Measurements from ENCODE around the gene BARD1. TPM values are rescaled to one million over a fixed set of nuclear protein-coding genes. Genes with fewer than 3 reads are reported as not detected.
A peak's percentile ranks its signal among the peaks of the same experiment; 100 is the strongest.

The BARD1 gene
- total and polyA plus RNA-seq, 8 donors: 1.4 to 6.5 (median 4.4) TPM

DNA sequence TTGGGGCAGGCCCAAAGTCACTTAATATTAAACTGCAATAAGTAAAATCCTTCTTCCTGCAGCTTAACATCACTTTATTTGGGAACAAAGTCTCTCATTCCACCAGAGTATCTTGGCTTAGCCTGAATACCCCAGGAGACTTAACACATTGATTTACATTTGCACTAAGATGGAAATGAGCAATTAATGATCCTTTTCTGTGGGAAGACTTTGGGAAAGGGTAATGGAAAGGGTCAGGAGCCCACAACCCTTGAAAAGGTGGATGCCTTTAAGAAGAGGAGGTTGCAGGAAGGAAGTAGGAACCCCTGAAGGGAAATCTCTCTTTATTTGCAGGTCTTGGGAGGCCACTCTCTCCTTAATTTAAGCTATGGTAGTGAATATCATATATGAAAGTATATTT lies 28.0 kb upstream of the BARD1 start:
- Histone ChIP-seq H3K4me1 (no peaks in the 10 kb centered on the region), H3K4me3 (no peak overlapping the region), H3K27ac (no peak overlapping the region), H3K27me3 (no peaks in the 10 kb centered on the region), H3K36me3 (no peaks in the 10 kb centered on the region), H3K9me3 (no peaks in the 10 kb centered on the region)
- TF ChIP-seq, protein P1, sequence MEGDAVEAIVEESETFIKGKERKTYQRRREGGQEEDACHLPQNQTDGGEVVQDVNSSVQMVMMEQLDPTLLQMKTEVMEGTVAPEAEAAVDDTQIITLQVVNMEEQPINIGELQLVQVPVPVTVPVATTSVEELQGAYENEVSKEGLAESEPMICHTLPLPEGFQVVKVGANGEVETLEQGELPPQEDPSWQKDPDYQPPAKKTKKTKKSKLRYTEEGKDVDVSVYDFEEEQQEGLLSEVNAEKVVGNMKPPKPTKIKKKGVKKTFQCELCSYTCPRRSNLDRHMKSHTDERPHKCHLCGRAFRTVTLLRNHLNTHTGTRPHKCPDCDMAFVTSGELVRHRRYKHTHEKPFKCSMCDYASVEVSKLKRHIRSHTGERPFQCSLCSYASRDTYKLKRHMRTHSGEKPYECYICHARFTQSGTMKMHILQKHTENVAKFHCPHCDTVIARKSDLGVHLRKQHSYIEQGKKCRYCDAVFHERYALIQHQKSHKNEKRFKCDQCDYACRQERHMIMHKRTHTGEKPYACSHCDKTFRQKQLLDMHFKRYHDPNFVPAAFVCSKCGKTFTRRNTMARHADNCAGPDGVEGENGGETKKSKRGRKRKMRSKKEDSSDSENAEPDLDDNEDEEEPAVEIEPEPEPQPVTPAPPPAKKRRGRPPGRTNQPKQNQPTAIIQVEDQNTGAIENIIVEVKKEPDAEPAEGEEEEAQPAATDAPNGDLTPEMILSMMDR (IDR thresholded peaks at IDR 0.05): no peak
- intact Hi-C loops (cut with DNase I): no loop called here
- no peak for ATAC-seq
- no peak for FAIRE-seq
- no peak for DNase-seq

DNA sequence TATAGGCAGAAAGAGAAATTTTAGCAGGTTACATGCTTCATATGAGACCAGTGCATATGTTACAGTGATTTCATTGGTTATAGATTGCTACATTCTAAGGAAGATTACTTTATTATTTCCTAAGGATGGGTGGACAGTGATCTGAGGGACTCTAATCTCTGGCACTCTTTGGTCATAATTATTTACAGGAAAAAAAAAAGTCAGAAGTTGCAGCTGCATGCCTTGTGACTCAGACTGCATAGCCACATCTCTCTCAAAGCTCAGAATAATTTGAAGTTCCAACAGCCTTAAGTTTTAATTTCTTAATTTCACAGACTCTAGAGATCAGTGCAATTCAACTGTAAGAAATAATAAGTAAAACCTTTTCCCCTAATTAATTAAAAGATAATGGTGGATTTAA lies 27.1 kb upstream of the BARD1 start:
- Histone ChIP-seq H3K9me3 (no peaks in the 10 kb centered on the region), H3K4me3 (no peak overlapping the region), H3K27me3 (no peaks in the 10 kb centered on the region), H3K4me1 (no peaks in the 10 kb centered on the region), H3K27ac (no peak overlapping the region), H3K36me3 (no peaks in the 10 kb centered on the region)
- FAIRE-seq: no peak
- intact Hi-C loops (cut with DNase I): no loop called here
- ATAC-seq: no peak
- DNase-seq: no peak
- TF ChIP-seq, protein P1 (IDR thresholded peaks at IDR 0.05): no peak

DNA sequence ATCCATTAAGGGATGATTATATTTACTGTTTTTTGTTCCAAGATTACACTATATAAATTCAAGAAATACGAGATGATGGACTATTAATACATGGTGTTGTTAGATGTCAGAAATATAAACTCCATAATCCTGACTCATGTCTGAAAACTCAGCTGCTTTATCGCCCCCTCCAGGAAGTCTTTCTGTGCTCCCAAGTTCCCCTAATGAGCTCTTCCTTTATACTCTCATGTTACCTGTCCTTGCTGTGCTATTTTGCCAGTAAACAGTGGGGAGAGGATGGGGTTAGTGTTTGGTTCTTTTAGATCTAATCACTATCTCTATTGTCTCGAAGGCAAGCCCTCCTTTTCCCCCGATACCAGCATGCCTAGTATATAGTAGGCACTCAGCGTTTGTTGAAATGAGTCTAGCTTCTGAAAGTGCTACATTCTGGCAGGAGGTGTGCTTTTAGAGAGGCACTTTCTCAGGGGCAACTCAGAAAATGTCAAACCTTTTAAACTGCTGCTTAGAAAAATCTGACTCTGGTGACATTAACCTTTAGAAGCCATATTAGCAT lies 21.4 kb upstream of the BARD1 start:
- Histone ChIP-seq H3K27me3 (no peaks in the 10 kb centered on the region), H3K36me3 (no peaks in the 10 kb centered on the region), H3K4me3 (no peak overlapping the region), H3K9me3 (no peaks in the 10 kb centered on the region), H3K27ac (no peak overlapping the region), H3K4me1 (no peaks in the 10 kb centered on the region)
- ATAC-seq: peak in 3 of 4 donors; percentile 52 to 64 (median 55)
- TF ChIP-seq, protein P1 (IDR thresholded peaks at IDR 0.05): peak in 1 of 4 donors; percentile 30
- FAIRE-seq: no peak
- WGBS, 2 donors: 43 to 48% methylated on average over 5 of the region's 5 CpGs
- intact Hi-C loops (cut with DNase I): no loop called here
- no peak for DNase-seq

DNA sequence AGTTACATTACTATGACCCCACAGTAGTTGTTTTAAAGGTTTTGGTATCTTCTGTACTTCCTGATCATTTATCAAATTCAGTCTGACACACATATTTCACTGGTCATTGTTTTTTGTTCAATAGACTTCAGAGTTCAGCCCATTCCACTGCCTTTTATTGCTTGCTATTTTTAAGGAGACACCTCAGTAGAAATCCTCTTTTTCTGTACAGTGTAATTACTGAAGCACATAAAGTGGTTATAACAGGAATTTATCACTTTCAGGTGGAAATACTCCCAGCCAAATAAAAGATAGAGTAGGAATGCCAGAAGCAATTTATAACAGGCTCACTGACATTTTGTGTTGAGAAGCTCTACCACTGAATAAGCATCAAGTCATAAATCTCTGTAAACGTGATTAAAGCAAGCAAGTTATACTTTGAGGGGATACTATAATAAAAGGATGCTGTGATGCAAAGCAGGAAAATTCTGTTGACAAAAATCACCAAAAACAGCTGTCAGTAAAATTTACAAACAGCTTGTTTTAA lies 6.6 kb upstream of the BARD1 start:
- H3K4me1 ChIP-seq: no peaks in the 10 kb centered on the region
- 24 to 29% methylated on average over 1 of the region's 1 CpG for WGBS, 2 donors
- intact Hi-C loops (cut with DNase I): no loop called here
- no peaks in the 10 kb centered on the region for H3K36me3 ChIP-seq
- FAIRE-seq (no peak), DNase-seq (no peak), ATAC-seq (no peak)
- H3K27ac ChIP-seq: no peak overlapping the region
- TF ChIP-seq, protein P1 (IDR thresholded peaks at IDR 0.05): no peak
- no peak overlapping the region for H3K4me3 ChIP-seq
- H3K27me3 ChIP-seq: no peaks in the 10 kb centered on the region
- no peaks in the 10 kb centered on the region for H3K9me3 ChIP-seq

DNA sequence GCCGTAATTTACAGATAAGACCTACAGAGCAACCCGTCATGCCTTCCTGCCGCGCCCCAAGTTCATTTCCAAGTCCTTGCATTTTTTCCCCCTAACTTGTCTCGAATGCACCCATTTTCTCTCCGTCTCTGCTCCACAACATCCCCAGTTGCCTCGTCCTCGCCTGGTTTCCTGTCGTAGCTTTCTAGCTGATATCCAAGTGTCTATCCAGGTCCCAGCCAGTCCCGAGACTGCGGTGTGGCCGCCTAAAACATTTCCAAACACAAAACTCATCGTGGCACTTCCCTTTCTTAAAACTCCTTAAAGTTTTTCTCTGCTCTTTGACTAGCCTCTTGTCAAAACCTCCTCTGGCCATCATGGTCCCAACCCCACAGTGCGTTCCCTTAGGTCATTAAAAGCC lies 1.2 kb upstream of the BARD1 start:
- ATAC-seq (no peak), FAIRE-seq (no peak), DNase-seq (peak in 3 of 6 donors; percentile 12 to 53 (median 20))
- intact Hi-C loops (cut with DNase I): no loop called here
- TF ChIP-seq, protein P1 (IDR thresholded peaks at IDR 0.05): no peak
- WGBS, 2 donors: 24 to 26% methylated on average over 14 of the region's 14 CpGs
- Histone ChIP-seq H3K4me1 (peaks cover 0 to 6% (median 0%) of the 10 kb centered on the region in 3 donors), H3K36me3 (no peaks in the 10 kb centered on the region), H3K9me3 (no peaks in the 10 kb centered on the region), H3K27ac (peak overlapping the region in 2 of 4 donors; percentile 30 to 83), H3K27me3 (no peaks in the 10 kb centered on the region), H3K4me3 (peak overlapping the region; percentile 52 to 89 (median 74))

Measured in pancreas (tissue), 10 donors.